Activated CD8-positive, alpha-beta memory T cell treated with anti-CD3 and anti-CD28 coated beads, Interleukin-2, amount 50 U/mL, for 48 hours (primary cell): Measurements from ENCODE around the gene TNFRSF6B.
"Not testable (repeated sequence)": the region's sequence is repeated elsewhere in the genome, so short reads cannot be mapped to it uniquely, and the experiment has no call there.

Source experiments
- DNase-seq: peaks from one replicate; pipeline ENCODE4 v3.0.0-alpha.2; 2020

TNFRSF6B gene

DNA sequence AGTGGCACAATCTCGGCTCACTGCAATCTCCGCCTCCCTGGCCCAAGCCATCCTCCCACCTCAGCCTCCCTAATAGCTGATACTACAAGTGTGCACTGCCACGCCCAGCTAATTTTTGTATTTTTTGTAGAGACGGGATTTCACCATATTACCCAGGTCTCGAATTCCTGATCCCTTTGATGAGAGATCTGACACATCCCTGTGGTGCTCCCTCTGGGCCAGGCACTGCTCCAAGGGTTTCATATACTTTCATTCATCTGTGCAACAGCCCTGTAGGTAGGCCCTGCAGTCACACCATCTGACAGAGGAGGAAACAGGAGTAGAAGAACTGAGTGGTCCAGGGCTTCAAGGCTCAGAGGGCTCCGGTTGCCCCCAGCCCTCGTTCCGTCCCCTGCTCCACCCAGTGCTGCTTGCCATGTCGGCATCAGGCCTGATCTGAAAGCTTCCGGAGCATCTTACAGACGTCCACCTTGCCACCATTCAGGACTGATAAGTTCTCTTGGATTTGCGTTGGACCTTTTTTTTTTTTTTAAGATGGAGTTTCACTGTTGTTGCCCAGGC is 14.7 kb downstream of the TNFRSF6B start:
- no peak for DNase-seq

DNA sequence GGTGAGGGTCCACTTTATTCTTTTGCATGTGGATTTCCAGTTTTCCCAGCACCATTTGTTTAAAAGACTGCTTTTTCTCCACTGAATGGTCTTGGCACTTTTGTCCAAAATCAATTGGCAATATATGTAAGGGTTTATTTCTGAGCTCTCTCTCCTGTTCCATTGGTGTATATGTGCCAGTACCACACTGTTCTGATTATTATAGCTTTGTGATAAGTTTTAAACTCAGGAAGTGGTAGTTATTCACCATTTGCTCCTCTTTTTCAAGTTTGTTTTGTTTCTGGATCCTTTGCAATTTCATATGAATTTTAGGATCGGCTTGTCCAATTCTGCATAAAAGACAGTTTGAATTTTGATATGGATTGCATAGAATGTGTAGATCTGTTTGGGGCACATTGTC is 15.7 kb downstream of the TNFRSF6B start:
- DNase-seq, result no peak

DNA sequence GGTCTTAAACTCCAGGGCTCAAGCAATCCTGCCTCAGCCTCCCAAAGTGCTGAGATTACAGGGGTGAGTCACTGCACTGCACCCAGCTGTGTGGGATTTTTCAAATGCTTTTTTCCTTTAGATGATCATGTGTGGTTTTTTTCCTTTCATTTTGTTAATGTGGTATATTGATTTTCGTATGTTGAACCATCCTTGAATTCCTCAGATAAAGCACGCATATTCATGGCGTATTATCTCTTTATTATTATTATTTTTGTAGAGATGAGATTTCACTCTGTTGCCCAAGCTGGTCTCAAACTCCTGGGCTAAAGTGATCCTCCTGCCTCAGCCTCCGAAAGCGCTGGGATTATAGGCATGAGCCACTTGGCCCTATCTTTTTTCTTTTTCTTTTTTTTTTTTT is 18.4 kb downstream of the TNFRSF6B start:
- DNase-seq, result no peak

DNA sequence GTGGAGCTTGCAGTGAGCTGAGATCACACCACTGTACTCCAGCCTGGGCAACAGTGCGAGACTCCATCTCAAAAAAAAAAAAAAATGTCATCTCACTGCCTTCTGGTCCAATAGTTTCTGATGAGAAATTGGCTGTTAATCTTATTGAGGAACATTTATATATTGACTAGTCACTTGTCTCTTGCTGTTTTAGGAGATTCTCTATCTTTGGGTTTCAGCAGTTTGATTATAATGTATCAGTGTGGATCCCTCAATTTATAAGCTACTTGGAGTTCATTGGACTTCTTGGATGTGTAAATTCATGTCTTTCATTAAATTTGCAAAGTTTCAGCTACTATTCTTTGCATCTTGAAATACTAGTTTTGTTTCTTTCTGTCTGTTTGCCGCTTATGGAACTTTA is 22.5 kb downstream of the TNFRSF6B start:
- DNase-seq, result no peak

DNA sequence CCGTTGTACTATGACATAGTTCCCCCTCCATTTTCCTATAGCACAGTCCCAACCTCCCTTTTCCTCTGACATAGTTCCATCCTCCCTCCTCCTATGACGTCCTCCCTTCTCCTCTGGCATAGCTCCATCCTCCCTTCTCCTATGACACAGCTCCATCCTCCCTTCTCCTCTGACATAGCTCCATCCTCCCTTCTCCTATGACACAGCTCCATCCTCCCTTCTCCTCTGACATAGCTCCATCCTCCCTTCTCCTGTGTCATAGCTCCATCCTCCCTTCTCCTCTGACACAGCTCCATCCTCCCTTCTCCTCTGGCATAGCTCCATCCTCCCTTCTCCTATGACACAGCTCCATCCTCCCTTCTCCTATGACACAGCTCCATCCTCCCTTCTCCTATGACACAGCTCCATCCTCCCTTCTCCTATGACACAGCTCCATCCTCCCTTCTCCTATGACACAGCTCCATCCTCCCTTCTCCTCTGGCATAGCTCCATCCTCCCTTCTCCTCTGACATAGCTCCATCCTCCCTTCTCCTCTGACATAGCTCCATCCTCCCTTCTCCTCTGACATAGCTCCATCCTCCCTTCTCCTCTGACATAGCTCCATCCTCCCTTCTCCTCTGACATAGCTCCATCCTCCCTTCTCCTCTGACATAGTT is 26.6 kb downstream of the TNFRSF6B start:
- DNase-seq, result not testable (repeated sequence)

DNA sequence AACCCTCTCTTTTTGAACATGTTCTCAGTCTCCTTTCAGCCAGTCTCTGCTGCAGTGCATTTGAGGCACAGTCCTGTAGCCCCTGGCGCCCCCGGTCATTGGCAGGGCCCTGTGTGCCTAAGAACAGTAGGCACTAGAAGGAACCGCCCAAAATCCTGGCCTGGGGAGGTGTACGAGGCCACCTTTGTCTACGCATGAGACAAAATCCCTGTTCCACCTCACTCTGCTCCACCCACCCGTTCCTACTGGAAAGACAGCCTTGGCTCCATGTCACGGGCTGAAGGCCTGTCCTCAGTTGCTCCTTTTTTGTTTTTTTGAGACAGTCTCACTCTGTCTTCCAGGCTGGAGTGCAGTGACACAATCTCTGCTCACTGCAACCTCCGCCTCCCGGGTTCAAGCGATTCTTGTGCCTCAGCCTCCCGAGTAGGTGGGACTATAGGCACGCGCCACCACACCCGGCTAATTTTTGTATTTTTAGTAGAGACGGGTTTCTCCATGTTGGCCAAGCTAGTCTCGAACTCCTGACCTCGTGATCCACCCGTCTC is 33.8 kb downstream of the TNFRSF6B start:
- DNase-seq, result not testable (repeated sequence)

DNA sequence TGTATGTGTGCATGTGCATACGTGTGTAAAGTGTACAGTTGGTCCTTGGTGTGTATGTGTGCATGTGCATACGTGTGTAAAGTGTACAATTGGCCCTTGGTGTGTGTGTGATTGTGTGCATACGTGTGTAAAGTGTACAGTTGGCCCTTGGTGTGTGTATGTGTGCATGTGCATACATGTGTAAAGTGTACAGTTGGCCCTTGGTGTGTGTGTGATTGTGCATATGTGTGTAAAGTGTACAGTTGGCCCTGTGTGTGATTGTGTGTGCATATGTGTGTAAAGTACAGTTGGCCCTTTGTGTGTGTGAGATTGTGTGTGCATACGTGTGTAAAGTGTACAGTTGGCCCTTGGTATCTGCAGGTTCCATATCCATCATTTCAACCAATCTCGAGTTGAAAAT is 35.0 kb downstream of the TNFRSF6B start:
- no peak for DNase-seq

DNA sequence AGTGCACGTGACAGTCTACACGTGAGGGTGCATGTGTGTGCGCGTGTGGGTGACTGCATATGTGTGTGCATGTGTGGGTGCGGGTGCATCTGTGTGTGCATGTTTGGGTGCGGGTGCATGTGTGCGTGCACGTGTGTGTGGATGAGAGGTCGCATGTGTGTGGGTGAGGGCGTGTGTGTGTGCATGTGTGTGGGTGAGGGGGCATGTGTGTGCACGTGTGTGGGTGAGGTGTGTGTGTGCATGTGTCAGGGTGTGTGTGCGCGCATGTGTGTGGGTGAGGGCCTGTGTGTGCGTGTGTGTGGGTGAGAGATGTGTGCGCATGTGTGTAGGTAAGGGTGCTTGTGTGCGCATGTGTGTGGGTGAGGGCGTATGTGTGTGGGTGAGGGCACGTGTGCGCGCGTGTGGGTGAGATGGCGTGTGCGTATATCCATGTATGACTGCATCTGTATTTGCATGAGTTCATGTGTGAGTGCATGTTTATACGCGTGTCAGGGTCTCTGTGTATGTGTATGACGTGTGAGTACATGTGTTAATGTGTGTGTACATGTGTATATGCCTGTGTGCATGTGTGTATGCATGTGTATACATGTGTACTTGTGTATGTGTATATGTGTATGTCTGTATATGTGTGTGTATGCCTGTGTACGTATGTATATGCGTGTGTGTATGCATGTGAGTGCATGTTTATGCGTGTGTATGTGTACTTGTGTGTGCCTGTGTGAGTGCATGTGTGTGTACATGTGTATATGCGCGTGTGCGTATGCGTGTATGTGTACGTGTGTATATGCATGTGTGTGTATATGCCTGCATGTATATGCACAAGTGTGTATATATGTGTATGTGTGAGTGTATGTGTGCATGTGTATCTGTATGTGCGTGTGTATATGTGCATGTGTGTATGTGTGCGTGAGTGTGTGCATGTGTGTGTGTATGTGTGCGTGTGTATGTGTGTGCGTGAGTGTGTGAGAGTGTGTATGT is 36.0 kb downstream of the TNFRSF6B start:
- DNase-seq, result no peak

DNA sequence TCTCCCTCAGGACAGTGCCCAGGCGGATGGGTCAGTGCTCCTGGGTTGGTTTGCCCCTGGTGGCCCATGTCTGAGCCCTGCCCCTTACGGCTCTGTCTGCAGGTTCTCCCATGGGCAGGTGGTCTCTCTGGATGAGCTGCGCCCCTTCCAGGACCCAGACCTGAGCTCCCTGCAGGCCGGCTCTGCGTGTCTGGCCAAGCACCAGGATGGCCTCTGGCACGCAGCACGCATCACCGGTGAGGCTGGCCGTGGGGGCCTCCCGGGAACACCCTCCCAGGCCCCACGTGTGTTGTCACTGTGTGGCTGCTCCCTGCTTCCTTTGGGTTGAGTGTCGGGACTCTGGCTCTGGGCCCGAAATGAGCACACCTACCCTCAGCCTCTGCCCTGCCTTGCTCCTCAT is 36.7 kb downstream of the TNFRSF6B start:
- no peak for DNase-seq

DNA sequence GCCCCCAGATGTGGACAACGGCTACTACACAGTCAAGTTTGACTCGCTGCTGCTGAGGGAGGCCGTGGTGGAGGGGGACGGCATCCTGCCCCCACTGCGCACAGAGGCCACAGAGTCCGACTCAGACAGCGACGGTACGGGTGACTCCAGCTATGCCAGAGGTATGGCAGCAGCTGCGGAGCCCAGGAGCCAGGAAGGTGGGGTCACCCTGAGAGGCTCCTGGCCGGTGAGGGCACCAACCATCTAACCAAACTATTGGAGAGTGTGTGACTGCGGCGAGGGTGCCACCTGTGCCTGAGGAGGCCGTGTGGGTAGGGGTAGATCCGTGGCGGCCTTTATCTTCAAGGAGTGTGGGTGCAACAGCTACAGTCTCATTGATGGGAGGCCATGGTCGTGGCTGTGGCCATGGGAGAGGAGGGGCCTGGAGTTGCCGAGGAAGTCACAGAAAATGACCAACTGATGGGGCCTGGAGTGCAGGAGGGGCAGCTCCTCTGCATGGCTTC is 37.2 kb downstream of the TNFRSF6B start:
- no peak for DNase-seq

DNA sequence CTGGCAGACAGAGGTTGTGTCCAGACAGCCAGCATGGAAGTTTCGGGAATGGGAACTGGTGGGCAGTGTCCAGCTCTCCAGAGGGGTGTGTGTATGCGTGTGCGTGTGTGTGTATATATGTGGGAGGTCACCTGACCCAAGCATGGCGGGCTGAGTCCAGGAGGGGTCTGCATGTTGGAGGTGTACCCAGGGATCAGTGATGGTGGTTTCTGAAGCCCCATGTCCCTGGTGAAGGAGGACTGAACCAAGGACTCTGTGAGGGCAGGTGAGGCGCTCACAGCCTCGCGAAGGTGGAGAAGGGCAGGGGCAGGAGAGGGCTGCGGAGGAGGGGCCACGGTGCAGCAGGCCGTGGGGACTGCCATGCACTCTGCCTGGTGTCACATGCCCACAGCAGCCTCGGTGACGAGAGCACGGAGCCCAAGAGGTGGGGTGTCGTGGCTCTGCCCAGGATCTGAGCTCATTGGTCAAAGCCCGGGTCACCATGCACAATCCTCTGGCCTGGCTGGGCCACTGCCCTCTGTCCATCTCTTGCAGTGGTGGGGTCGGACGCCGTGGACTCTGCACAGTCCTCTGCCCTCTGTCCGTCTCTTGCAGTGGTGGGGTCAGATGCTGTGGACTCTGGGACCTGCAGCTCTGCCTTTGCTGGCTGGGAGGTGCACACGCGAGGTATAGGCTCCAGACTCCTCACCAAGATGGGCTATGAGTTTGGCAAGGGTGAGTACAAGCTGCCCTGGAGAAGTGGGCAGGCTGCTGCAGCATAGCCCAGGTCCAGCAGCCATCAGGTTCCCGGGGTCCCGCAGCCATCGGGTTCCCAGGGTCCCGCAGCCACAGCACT is 37.9 kb downstream of the TNFRSF6B start:
- DNase-seq, result no peak

DNA sequence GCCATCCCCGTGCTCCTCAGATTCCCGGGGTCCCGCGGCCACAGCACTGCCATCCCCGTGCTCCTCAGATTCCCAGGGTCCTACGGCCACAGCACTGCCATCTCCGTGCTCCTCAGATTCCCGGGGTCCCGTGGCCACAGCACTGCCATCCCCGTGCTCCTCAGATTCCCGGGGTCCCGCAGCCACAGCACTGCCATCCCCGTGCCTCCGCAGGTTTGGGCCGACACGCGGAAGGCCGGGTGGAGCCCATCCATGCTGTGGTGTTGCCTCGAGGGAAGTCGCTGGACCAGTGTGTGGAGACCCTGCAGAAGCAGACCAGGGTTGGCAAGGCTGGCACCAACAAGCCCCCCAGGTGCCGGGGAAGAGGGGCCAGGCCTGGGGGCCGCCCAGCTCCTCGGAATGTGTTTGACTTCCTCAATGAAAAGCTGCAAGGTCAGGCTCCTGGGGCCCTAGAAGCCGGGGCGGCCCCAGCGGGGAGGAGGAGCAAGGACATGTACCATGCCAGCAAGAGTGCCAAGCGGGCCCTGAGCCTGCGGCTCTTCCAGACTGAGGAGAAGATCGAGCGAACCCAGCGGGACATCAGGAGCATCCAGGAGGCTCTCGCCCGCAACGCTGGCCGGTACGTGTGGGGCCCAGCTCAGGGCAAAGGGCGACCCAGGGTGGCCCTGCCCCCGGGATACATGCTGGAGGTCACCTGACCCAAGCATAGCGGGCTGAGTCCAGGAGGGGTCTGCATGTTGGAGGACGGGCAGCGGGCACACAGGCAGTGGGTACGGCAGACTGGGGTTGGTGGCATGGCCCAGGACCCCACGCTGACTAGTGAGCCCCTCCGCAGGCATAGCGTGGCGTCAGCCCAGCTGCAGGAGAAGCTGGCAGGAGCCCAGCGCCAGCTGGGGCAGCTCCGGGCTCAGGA is 38.8 kb downstream of the TNFRSF6B start:
- no peak for DNase-seq

DNA sequence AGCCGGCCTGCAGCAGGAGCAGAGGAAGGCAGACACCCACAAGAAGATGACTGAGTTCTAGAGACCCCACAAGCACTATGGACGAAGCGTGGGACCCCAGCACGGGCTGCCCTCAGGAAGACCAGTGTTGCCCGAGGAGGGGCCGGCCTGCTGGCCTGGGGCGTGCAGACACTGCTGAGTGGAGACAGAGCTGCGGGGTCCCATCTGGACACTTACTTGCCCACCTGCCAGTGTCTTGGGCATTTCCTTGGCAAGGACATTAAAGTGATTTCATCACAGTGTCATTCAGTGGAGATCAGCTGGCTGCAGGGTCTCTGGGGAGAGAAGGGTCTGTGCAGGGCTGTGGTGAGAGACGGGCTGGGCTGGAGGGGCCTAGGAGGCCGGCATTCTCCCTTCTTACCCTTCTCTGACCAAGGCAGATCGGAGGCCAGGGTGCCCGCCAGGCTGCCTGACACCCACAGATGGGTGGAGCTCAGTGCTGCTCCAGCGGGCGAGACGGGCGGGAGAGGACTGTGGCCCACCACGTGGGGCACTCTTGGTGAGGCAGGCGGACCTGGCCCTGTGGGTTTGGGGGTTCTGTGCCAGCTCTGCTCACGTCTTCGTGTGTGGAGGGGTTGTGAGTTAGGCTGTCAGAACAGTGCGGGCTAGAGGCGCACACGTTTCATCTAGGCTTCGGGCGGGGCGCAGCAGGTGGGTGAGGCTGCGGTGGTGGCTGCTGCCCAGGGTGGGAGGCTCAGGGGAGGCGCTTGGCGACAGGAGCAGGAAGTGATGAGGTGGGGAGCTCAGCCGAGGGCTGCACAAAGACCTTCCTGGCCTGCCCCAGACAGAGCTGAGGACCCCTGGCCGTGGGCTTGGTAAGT is 39.6 kb downstream of the TNFRSF6B start, which contains the start of gene LIME1:
TSS of gene LIME1 (plus strand) at position 806 of the 860 bp plus-strand sequence. CDS start 886 bp downstream, outside the sequence.
- peak; percentile 82 for DNase-seq

DNA sequence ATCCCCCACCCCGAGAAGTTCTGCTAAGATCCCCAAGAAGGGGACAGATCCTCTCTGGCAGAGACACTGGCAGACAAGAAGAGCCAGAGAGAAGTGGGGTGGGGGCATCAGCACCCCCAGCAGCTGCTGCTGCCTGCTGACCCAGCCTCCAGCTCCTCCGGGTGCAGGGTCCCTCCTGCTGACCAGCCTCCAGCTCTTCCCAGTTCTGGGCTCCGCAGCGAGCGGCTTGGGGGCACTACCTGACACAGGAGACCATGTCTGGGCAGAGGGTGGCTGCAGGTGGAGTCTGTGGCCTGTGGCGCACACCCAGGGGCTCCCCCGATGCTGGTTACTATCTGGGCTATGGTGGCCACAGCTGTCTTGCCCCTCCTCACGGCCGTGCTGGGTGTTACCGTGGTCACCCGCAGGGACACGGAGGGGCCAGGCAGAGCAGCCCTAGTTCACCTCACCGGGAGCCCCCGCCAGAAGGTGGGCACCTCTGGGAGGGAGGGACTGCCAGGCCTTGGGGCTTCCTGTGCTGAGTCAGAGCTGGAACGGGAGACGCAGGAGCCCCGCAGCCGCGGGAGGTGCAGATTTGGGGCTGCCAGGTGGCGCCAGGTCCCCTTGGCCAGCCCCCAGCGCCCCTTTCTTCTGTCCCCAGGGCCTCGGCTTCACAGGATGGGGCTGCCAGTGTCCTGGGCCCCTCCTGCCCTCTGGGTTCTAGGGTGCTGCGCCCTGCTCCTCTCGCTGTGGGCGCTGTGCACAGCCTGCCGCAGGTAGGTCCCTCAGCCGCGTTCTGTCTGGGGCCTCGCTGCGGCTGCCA is 40.6 kb downstream of the TNFRSF6B start:
- DNase-seq, result peak; percentile 81

DNA sequence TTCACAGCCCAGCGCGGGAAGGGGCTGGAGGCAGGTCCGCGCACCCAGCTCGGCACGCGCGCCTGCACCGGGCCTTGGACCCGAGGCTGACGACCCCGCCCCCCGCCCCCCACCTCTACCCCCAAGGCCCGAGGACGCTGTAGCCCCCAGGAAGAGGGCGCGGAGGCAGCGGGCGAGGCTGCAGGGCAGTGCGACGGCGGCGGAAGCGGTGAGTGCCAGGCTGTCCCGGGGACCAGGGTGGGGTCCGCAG is 41.2 kb downstream of the TNFRSF6B start:
- no peak for DNase-seq

DNA sequence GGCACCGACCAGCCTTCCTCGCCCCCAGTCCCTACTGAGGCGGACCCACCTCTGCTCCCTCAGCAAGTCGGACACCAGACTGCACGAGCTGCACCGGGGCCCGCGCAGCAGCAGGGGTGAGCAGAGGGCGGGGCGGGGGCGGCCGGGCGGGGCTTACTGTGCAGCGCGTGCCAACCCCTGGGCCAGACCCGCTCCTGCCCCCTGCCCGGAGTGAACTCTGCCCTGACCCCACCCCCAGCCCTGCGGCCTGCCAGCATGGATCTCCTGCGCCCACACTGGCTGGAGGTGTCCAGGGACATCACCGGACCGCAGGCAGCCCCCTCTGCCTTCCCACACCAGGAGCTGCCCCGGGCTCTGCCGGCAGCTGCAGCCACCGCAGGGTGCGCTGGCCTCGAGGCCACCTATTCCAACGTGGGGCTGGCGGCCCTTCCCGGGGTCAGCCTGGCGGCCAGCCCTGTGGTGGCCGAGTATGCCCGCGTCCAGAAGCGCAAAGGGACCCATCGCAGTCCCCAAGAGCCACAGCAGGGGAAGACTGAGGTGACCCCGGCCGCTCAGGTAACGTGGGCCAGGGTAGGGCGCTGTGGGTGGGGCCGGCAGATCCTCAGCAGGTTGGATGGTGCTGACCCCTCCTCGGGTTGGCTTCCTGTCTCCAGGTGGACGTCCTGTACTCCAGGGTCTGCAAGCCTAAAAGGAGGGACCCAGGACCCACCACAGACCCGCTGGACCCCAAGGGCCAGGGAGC is 41.7 kb downstream of the TNFRSF6B start:
- no peak for DNase-seq

DNA sequence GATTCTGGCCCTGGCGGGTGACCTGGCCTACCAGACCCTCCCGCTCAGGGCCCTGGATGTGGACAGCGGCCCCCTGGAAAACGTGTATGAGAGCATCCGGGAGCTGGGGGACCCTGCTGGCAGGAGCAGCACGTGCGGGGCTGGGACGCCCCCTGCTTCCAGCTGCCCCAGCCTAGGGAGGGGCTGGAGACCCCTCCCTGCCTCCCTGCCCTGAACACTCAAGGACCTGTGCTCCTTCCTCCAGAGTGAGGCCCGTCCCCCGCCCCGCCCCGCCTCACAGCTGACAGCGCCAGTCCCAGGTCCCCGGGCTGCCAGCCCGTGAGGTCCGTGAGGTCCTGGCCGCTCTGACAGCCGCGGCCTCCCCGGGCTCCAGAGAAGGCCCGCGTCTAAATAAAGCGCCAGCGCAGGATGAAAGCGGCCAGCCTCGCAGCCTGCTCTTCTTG is 42.3 kb downstream of the TNFRSF6B start:
- no peak for DNase-seq
